GM19193 (cell line): ENCODE measurements around the gene FRMD4A.

Experiments
- POLR2A ChIP-seq: IDR thresholded peaks from 4 replicates; pipeline ENCODE4 v1.6.1; 2011; ENCODE audit not compliant: insufficient read depth, insufficient read length; ENCODE audit errors: extremely low read depth

FRMD4A gene

DNA sequence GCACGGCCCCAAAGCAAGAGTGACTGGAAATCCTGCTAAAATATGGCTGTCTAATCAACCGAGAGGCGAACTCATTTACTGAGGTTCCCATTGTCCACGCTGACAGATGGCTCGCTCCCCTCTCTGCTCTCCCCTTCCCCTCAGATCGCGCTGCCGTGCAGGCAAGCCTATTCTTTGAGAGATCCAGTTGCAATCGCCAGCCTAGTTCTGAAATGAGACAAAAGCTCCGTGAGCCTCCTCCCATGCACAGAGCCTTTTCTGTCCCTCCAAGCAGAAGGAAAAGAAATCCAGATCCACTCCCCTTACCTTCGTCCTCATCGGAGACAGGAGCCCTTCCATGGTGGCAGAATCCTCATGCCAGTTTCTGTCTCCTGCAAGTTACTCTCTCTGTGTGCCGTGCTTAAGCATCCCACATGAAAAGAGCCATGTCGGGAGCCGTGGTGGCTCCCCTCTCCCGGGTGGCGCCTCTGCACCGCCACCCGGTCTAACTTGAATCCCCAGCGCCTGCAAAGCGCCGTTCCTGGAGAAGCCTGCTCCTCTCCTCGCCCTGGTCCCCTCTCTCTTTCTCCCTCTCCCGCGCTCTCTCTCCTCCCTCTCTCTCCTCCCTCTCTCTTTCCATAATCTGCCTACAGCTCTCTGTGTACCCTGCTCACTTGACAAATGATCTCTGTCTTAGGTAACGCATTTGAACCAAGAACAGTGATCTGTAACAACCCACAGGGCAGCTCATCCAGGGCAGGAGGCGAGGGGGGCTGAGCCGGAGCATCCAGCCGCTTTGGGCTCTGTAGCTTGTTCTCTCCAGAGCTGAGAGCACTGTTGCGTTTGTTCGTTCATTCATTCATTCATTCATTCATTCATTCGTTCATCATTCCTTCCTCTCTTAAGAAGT lies 156.8 kb downstream of the FRMD4A start:
- TF ChIP-seq POLR2A, result no peak

DNA sequence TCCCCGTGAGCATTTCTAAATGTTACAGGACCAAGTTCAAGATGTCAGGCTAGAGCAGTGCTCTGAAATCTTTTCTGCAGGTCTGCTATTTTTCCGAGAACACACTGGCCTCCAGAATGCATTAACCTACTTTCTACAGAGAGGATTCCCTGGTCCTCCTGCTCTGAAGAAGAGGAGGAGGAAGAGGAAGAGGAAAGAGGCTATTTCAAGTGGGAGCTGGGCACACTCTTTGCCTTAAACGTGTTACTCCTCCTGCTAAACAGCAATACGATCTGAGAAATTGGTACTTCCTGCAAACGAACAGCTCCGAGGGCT lies 157.4 kb downstream of the FRMD4A start:
- no peak for TF ChIP-seq POLR2A

DNA sequence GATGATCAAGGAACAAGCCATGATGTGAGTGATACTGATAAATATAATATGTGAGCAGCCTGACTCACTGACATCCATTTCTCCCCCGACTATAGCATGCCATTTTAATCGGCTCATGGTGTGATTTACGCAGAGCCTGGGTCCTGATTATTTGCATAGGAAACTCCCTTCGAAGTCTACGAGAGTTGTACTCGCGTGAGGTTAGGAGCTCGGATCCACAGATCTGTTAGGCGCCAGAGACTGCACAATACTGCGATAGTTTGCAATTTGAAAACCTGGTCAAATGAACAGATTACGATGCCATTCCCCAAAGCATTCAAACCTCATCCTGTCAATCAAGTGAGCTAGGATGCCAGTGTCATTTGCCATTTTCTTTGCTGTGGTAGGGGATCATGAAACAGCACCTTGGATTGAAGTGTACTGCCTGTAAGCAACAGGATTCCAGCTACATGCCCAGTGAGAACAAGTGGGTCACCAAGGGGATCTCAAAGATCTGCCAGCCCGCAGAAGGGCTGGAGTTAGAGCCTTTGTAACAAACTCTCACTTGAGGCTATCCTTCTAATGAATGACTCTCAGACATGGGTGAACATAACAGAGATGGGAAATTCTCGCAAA lies 158.3 kb downstream of the FRMD4A start:
- TF ChIP-seq POLR2A, result no peak

DNA sequence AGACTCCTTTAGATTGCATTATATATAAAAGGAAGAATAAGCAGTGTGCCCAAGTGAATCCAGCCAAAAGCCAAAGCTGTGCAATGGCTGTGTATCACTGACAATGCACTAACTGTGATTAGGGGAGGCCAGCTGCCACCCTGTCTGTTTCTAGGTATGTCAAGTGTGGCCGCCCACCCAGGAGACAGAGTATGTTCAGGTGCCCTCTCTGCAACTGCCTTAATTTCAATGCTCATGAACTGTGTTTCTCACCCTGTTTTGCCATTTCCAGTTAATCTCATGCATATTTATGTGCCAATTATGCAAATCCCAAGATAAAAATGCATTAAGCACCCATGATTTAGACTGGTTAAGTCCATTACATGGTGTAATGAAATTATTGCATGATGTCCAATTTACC lies 159.4 kb downstream of the FRMD4A start:
- TF ChIP-seq POLR2A, result no peak

DNA sequence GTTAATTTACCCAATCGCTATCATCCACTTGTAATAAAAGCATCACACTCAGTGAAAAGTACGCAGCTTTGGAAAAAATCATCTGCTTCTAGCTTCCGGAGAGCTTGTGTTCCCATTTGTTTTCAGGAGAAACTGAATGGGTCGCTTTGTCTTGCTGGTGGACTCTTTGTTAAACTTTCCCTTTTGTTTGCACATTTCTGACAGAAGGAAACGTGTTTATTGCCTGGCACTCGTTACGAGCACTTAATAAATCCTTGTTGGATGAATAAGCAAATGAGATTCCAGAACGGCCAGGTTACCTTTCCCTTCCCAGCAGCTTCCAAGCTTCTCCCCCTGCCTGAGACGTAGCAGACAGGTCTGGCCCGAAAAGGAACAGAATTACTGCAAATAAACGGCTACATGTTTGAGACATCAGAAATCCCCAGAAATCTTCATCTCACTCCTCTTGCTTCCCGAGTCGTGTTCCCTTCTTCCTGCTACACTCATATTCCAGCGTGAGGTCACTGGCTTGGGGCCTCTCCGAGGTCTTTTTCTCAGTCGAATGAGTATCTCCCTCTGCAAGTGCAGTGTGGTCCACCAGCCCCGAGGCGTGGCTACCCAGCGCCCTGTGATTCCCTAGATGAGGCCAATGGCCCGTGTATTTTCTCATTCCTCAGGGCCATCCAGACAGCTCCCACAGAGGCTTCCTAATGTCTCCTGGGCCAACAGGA lies 167.2 kb downstream of the FRMD4A start:
- no peak for TF ChIP-seq POLR2A

DNA sequence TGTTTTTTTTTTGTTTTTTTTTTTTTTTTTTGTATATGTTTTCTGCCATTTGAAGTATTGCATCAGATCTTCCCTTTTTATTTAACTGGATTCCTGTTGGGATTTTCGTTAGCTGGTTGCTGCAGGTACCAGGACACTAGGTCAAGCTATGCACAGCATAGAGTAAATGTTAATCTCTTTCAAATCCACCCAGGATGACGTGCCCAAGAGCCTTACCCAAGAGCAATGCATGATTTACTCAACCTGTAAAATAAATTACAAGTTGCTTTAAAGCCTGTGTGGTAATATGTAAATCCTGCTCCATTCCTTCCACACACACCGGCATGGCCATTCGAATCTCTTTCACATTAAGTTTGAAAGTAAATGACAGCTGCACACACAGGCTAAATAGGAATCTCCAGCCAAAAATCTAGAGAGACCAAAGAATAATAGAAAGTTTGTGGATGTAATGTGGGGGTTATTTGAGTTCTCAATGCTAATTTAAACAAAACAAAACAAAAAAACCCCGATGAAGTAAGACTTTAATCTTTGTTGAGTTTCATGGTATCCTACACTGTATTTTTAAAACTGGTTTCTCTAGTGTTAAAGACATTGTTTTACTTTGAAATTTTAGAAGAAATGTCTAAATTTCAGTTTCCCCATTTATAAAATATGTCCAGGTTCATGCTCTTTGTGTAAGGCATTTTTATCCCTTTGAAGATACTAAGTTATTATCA lies 167.9 kb downstream of the FRMD4A start:
- TF ChIP-seq POLR2A, result no peak

DNA sequence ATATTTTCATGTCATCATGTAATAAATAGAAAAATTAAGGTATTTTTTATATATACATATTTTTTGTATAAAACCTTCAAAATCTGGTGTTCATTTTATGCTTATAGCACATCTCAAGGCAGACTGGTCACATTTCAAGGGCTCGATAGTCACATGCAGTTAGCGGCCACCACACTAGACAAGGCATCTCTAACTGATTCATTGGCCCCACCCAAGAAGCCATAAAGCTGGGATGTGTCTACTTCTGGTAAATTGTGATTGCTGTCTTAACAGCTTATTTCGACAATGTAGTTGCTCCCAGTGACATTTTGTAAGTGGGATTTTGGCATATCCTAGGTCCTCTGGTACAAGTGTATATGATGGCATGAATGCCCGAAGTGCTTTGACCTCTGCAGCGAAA lies 168.7 kb downstream of the FRMD4A start:
- no peak for TF ChIP-seq POLR2A

DNA sequence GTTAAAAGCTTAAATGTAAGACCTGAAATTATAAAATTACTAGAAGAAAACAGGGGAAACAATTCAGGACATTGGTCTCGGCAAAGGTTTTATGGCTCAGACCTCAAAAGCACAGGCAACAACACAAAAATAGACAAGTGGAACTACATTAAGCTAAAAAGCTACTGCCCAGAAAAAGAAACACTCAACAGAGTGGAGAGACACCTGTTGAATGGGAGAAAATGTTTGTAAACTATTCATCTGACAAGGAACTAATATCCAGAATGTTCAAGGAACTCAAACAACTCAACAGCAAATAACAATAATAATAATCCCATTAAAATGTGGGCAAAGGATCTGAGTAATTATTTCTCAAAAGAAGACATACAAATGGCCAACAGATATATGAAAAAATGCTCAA lies 170.4 kb downstream of the FRMD4A start:
- TF ChIP-seq POLR2A, result no peak

DNA sequence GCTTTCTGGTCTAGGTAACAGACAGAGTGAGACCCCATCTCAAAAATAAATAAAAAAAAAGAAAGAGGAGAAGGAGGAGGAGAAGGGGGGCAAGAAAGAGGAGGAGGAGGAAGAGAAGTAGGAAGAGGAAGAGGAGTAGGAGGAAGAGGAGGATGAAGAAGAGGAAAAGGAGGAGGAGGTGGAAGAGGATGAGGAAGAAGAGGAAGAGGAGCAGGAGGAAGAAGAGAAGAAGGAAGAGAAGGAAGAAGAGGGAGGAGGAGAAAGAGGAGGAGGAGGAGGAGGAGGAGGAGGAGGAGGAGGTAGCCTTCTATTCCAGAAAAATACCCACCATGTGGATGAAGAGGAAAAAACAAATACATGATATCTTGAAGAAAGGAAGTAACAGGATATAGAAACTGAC lies 172.1 kb downstream of the FRMD4A start:
- TF ChIP-seq POLR2A, result no peak

DNA sequence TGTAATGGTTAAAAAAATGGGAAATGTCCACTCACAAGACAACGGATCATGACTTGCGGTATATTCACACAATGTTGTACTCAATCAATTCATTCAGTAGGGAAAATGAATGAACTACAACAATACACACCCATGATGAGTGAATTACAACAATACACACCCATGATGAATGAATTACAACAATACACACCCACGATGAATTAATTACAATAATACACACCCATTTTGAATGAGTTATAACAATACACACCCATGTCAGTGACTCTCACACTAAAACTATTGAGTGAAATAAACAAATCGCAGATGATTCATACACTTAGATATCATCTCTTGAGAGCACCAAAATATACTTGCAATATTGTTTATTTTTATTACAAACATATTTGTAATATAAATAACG lies 174.6 kb downstream of the FRMD4A start:
- TF ChIP-seq POLR2A, result no peak

DNA sequence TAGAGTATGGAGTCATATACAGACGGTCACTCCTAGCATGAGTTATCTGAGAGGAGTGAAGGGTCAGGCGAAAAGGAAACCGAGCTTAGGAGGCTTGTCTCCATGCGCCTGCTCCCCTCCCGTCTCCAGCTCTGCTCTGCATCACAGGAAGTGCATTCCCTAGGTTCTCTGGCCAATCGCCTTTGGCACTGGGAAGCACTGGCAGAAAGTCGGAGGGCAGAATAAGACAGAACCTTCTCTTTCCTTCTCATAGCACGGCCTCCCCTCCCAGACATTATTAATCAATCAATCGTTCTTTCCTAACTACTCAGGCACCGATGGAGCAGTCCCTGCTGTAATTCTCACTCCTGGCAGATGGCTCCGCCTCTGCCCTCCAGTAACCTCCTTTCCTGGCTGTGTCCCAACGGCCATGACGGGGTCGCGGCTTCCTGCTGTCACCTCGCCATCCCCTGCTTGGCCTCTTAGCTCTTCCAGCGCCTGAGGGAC lies 177.1 kb downstream of the FRMD4A start:
- TF ChIP-seq POLR2A, result no peak

DNA sequence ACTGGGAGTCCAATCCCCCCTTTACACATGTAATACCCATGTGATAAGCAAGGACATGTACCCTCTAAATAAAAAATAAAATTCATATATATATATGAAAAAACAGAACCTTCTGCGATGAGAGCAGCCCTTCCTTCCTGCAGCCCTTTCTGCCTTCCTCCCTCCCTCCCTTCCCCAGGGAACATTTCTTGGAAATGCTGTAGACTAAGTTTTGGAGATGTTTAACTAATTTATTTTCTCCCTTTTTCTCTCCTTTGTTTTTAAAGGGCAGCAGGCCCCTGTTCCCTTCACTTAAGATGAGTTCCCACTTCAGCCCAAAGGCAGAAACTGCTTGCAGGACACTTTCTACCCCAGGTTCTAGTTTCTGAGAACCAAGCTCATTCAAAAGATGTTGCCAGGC lies 179.2 kb downstream of the FRMD4A start:
- no peak for TF ChIP-seq POLR2A

DNA sequence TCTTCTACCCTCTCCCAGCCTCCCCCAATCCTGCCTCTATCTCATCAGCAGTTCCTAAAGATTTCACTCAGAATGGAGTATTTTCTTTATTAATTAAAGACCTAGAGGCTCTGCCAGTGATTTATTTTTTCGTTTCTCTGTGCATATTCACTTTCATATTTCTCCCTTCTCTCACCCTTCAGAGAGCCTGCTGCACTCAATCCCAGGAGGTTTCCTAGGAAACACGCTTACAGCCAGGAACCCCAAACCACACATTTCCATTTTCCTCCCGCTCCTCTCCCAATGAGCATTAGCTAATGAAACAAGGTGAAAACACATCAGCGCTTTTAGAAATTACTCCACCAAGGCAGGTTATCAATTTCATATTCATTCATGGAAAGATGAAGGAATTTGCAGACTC lies 180.2 kb downstream of the FRMD4A start:
- no peak for TF ChIP-seq POLR2A

DNA sequence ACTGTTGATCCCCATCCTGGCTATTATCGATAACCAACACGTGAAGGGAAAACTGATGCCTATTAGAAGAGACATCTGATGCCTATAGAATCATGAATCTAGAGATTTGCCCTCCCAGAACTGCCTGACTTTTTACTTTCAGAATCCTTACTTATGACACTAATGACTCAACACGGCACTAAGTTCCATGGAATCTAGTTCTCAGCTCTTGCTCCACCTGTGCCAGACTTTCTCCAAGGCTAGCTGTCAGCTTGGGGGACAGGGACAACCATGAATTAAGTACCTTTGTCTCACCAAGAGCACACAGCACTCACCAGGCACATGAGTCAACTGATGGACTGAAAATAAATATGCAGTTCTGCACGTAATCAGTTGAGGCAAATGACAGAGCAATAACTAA lies 184.2 kb downstream of the FRMD4A start:
- no peak for TF ChIP-seq POLR2A

DNA sequence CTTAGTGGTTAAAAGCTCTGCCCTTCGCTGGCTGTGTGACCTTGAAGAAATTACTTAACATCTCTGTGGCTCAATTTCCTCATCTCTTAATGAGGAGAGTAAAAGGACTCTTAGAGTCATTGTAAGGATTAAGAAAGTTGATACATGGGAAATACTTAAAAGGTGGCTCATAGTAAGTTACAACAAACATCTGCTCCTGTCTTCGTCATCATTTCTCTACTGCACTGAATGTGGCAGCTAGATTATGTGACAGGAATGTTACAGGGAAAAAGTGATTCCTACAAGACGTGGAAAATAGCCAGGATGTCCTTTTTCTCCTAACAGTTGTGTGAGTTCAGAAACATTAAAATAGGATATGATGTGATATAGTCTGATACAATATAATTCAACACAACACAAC lies 184.7 kb downstream of the FRMD4A start:
- TF ChIP-seq POLR2A, result no peak

DNA sequence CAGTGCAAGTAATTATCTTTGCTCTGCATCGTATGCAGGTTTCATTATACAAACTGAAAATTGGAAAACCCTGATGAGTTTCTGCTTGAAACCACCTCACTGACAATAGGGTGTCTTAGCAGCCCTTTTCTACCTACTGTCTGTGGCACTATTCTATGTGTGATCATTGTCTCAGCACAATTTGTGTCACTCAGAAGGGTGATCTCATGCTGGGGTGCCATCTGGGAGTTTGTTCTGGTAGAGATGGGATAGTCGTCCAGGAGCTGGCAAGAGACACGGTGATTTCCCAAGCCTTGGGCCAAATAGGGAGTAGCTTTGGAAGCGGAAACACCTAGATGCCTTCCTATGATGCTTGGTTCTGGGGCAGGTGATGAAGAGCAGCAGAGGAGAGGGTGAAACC lies 186.3 kb downstream of the FRMD4A start:
- TF ChIP-seq POLR2A, result no peak

DNA sequence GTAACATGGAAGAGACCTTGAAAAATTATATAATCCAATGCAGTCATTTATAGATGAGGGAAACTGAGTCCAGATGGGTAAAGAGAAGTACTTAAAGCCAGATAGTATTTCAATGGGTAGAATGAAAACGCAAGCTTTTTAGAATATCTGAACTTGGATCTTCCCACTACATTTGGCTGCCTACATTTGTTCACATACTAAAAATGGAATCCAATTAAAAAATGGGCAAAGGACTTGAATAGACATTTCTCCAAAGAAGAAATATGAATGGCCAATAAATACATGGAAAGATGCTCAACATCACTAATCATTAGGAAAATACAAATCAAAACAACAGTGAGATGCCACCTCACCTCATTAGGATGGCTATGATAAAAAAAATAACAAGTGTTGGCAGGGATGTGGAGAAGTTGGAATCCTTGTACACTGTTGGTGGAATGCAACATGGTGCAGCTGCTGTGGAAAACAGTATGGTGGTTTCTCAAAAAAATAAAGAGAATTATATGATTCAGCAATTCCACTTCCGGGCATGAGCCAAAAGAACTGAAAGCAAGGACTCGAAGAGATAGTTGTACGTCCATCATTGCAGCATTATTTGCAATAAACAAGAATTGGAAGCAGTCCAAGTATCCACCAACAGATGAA lies 188.0 kb downstream of the FRMD4A start:
- no peak for TF ChIP-seq POLR2A
